GM21737 (cell line): ENCODE data around the gene GAL3ST1.

Source experiments
- ATAC-seq: cut with Tn5 transposase; IDR thresholded peaks from one replicate; pipeline ENCODE4 v1.9.1; 2021; ENCODE audit warnings: mild to moderate bottlenecking, moderate library complexity; ENCODE audit not compliant: unreplicated experiment

GAL3ST1 gene

DNA sequence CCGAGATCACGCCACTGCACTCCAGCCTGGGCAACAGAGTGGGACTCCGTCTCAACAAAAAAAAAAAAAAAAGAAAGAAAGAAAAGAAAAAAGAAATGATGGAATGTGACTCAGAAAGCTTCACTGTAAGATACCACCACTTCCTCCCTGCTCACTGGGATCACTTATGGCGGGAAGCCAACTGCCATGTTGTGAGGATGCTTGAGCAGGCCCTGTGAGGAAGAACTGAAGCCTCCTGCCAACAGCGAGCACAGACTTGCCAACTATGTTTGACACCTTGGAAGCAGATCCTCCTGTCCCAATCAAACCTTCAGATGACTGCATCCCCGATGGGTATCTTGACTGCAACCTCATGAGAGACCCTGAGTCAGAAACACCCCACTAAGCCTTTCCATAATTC is 36.2 kb downstream of the GAL3ST1 start:
- ATAC-seq: no peak

DNA sequence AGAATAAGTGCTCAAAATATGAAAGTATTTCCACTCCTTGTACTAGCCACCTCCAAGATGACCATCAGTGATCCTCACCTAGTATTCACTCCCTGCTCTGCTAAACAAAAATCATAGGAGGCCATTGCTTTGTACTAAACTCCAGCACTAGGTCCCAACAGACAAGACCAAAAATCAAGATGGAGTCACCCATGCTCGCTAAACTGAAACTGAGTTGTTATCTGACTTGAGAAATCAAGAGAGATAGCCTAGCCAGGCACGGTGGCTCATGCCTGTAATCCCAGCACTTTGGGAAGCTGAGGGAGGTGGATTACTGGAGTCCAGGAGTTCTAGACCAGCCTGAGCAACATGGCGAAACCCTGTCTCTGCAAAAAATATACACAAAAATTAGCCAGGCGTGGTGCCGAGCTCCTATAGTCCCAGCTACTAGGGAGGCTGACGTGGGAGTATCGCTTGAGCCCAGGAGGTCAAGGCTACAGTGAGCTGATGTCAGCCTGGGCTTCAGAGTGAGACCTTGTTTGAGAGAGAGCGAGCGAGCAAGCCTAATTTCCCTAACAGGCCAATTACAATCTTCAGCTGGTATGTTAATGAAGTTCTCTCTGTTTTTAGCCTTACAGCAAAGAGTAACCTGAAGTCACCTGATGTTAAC is 37.3 kb downstream of the GAL3ST1 start:
- no peak for ATAC-seq

DNA sequence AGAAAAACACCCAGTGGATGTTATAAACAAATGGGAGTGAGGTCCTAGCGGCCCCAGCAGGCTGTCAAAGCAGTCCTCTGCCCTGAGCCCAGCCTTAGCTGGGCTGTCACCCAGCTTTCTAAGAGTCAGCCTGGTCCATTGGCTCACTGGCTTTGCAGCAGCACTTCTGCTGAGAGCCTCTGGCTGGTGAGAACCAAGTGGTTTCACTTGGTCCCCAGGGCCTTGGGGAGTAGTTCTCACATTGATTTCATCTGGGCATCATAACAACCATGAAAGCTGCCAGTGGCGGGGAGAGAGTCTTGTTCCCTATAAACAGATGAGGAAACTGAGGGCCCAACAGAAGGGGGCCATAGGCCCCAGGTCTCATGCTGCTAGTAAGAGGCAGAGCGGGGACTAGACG is 39.3 kb downstream of the GAL3ST1 start:
- no peak for ATAC-seq

DNA sequence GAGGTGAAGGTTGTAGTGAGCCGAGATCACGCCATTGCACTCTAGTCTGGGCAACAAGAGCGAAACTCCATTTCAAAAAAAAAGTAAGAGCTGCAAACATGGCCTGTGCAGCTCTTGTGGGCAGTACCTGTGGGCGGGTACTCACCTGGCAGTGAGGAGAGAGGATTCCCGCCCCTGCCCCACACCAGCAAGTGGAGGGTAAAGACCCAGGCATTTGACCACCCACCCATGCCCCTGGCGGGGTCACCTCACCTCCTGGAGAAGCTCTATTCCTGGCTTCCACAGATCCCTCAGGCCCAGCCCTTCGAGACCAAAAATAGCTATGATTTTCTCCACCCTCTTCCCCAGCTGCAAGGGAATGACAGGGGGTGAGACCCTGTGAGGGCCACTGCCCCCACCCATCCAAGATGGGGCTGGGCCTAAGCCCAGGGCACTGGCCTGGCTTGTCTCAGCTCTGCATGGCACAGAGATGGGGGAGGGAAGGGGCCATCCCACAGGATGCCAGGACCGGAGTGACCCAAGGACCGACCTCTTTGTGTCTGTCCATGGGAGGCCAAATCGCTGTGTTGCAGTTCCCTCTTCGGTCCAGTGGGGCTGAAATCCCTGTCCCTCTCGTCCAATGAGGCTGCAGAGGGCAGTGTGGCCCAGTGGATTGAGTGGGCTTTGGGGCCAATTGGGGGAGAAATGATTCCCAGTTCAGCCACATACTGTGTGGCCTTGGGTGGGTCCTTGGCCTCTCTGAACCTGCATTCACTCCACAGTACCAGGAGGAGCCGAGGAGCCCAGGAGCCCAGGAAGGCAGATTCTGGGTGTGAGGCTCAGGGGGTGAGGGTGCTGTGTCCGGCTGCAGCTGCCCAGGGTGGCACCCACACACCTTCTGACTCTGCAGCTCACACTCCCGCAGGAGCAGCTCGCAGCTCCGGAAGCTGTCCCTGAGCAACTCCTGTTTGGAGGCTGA is 42.5 kb downstream of the GAL3ST1 start:
- no peak for ATAC-seq

GRCh38 chr22:30526656-30527055 is 47.8 kb downstream of the GAL3ST1 start:
- ATAC-seq: no peak

DNA sequence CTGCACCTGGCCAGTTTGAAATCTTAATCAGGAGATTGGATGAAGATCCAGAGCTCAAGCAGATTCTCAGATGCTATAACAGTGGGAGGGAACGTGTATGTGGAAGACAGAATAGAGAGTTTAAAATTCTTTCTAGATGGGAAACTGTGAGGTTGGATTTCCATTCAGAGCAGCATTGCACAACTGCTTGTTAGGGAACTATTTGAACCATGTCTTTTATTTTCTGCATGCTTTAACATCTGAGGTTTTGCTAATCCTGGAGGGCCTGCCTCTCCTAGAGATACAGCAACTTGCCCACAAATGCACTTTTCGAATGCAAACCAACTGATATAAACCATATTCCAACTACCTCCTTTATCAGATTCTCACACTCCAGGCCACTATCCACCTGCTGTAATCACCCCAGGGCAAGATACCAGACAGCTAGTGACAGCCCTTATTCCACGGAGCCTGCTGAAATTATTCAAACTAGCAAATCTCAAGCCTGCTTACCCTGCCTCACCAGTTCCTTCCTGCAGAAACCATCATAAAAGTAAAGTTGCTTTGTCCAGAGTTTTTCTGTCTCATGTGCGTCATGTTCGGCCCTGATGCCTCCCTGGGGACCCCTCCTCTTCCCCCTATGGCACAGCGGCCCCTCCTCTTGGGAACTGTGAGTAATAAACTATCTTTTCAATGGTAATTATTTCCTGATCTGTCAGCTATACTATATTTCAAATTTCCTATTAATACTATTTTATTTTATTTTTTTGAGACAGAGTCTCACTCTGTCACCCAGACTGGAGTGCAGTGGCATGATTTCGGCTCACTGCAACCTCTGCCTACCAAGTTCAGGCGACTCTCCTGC is 50.6 kb downstream of the GAL3ST1 start:
- no peak for ATAC-seq

DNA sequence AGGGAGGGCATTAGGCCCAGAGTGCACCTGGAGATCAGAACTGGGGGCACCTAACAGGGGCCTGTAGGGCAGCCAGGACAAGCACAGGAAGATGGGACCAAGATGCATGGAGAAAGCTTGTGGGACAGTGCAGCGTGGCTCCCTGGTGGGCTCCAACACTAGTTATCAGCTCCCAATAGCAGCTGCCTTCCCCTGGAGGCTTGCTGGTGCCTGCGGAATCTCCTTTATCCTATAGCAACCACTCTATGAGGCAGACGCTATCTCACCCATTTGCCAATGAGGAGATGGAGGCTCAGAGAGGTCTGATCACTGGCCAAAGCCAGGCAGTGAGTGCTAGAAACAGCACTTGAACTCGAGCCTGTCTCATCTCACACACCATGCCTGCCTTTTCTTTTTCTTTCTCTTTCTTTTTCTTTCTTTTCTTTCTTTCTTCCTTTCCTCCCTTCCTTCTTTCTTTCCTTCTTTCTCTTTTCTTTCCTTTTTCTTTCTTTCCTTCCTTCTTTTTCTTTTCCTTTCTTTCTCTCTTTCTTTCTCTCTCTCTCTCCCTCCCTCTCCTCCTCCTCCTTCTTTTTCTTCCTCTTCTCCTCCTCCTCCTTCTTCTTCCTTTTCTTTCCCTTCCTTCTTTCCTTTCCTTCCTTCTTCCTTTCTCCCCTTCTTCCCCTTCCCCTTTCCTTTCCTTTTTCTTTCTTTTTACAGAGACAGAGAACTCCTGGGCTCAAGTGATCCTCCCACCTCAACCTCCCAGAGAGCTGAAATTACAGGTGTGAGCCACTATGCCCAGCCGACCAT is 52.9 kb downstream of the GAL3ST1 start:
- no peak for ATAC-seq

GRCh38 chr22:30519842-30520425 is 54.5 kb downstream of the GAL3ST1 start:
- ATAC-seq: no peak

GRCh38 chr22:30516731-30517130 is 57.7 kb downstream of the GAL3ST1 start:
- no peak for ATAC-seq

- ATAC-seq: no peak
Measured at GRCh38 chr22:30516273-30516672, 58.2 kb downstream of the GAL3ST1 start.

- ATAC-seq: no peak
Measured at GRCh38 chr22:30514252-30514651, 60.2 kb downstream of the GAL3ST1 start.

GRCh38 chr22:30513462-30513861 is 61.0 kb downstream of the GAL3ST1 start:
- no peak for ATAC-seq

DNA sequence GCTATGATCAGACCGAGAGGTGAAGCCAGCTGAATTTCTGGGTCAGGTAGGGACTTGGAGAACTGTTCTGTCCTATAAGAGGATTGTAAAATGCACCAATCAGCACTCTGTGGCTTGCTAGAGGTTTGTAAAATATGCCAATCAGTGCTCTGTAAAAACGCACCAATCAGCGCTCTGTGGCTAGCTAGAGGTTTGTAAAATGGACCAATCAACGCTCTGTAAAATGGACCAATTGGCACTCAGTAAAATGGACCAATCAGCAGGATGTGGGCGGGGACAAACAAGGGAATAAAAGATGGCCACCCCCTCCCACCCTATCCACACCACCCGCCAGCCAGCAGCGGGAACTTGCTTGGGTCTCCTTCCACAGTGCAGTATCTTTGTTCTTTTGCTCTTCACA is 62.6 kb downstream of the GAL3ST1 start:
- no peak for ATAC-seq

DNA sequence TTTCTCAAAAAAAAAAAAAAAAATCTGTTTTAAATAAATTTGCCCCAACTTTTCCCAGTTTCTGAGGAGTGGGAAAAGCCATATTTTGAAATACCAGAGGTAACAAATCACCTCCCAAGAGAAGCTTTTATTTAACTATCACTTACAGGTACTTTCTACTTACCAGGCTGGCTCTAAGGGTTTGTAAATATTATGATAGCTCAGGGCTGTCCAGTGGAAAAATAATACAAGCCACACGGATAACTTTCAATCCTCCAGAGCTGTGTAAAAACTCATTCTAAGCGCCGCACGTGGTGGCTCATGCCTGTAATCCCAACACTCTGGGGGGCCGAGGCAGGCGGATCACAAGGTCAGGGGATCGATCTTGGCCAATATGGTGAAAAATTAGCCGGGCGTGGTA is 63.4 kb downstream of the GAL3ST1 start:
- ATAC-seq: no peak

- no peak for ATAC-seq
Measured at GRCh38 chr22:30508216-30508615, 66.2 kb downstream of the GAL3ST1 start.

DNA sequence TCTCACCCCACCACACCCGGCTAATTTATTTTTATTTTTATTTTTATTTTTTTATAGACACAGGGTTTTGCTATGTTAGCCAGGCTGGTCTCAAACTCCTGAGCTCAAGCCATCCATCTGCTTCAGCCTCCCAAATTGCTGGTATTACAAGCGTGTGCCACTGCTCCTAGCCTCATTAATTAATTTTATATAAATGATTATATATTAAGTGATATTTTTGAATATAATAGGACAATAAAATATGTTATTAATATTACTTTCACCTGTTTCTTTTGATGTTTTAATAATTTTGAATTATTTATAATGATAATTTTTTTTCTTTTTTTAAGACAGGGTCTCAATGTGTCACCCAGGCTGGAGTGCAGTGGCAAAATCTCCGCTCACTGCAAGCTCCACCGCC is 66.8 kb downstream of the GAL3ST1 start:
- no peak for ATAC-seq

DNA sequence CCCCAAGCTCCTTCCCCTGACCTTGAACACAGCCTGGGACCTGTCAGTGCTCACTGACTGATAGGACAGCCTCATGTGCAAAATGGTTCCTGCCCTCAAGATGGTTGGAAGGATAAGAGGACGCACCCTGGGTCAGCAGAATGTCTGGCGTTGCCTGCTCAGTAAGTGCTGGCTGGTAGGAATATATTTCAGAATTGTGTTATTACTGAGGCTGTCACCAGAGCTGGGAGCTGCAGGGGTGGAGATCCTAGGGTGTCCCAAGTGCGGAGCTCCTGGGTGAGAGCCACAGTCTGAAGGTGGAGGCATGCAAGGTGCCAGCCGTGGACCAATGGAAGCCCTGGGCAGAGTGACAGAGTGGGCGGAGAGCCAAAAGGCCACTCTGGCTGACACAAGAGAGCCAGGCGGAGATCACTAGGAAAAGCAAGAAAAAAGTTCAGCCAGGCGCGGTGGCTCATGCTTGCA is 67.9 kb downstream of the GAL3ST1 start:
- no peak for ATAC-seq
